Measurements from ENCODE around the gene COPZ1. TPM values are rescaled to one million over a fixed set of nuclear protein-coding genes. Genes with fewer than 3 reads are reported as not detected.

The COPZ1 gene
- total and polyA plus RNA-seq, 9 of the 15 experiments (the other 6 are each of a cell fraction or from before 2014, with no cell fraction given) = 137 to 487 (median 233) TPM

DNA sequence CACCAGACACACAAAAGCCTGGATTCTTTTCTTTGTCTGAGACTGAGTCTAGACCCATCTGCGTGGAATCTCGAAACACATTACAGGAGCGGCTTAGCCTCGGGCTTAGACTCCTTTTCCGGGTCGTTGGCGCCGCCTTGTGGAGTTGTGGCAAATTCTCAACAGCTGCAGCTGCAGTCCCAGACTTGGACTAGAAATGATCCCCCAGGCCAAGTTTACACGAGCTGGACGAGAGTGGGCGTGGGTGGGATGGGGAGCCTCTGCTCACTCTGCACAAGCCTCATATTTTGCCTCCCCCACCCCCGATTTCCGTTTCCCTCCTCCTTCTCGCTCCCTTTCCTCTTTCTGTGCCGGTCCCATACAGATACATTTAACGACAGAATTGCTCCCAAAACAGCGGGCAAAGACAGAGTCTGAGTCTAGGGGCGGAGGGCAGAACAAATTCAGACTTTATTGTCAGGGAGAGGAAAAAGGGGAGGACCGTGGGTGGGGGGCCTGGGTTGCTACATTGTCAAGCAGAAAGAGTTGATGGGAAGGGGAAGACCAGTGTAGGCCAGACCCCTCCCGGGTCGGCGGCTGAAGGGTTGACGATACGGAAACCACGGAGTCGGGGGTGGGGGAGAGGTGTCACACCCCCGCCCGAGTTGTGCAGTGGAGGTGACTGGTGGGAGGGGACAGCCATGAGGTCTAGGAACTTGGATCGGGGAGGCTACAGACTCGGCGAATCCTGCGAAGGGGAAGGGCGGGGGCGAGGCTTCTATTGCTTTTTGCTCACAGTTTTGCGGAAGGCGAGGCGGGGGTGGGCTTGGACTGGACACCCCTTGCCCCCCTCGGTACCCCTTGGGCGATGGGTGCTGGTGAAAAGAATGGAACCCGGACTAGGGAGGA is 44.0 kb downstream of the COPZ1 start (continued):
- TF ChIP-seq ZNF253 (CRISPR knock-in tag; conservative IDR thresholded peaks at IDR 0.05) = no peak
- TF ChIP-seq GATAD2A (IDR thresholded peaks at IDR 0.05) = peak; percentile 18; the same call in 1 of the 2 replicates
- TF ChIP-seq ZNF41 (CRISPR knock-in tag; conservative IDR thresholded peaks at IDR 0.05) = no peak
- peak; percentile 19; the same call in 1 of the 2 replicates for TF ChIP-seq MBD2 (IDR thresholded peaks at IDR 0.05; ENCODE audit: borderline replicate concordance, low read depth)
- peak; percentile 65 for TF ChIP-seq TEAD4 (IDR thresholded peaks at IDR 0.05; ENCODE audit: low read length)
- TF ChIP-seq TEAD4 (CRISPR knock-in tag; IDR thresholded peaks at IDR 0.05; ENCODE audit: borderline replicate concordance) = no peak
- TF ChIP-seq, protein P1, sequence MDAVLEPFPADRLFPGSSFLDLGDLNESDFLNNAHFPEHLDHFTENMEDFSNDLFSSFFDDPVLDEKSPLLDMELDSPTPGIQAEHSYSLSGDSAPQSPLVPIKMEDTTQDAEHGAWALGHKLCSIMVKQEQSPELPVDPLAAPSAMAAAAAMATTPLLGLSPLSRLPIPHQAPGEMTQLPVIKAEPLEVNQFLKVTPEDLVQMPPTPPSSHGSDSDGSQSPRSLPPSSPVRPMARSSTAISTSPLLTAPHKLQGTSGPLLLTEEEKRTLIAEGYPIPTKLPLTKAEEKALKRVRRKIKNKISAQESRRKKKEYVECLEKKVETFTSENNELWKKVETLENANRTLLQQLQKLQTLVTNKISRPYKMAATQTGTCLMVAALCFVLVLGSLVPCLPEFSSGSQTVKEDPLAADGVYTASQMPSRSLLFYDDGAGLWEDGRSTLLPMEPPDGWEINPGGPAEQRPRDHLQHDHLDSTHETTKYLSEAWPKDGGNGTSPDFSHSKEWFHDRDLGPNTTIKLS (IDR thresholded peaks at IDR 0.05; ENCODE audit: borderline replicate concordance, low read depth) = 0 out of 2 replicates have a peak, but pooled peaks have one; percentile 27
- peak; percentile 18; the same call in 1 of the 2 replicates for TF ChIP-seq HCFC1 (IDR thresholded peaks at IDR 0.05; ENCODE audit: low read depth, low read length)
- TF ChIP-seq ZFX (CRISPR knock-in tag; IDR thresholded peaks at IDR 0.05) = peak; percentile 52; the same call in 1 of the 2 replicates
- TF ChIP-seq HES1 (IDR thresholded peaks at IDR 0.05; ENCODE audit: low read depth) = no peak; the same call in 1 of the 2 replicates
- TF ChIP-seq ZNF75A (CRISPR knock-in tag; IDR thresholded peaks at IDR 0.05) = no peak
- peak; percentile 23 for TF ChIP-seq ASH1L (IDR thresholded peaks at IDR 0.05; ENCODE audit: borderline replicate concordance, low read depth, partially characterized antibody)
- TF ChIP-seq ZNF324 (CRISPR knock-in tag; IDR thresholded peaks at IDR 0.05) = no peak
- TF ChIP-seq TOE1 (IDR thresholded peaks at IDR 0.05; ENCODE audit: borderline replicate concordance) = peak; percentile 80
- TF ChIP-seq TOE1 (CRISPR knock-in tag; IDR thresholded peaks at IDR 0.05; ENCODE audit: borderline replicate concordance, low read depth) = no peak
- peak; percentile 54; the same call in 1 of the 2 replicates for TF ChIP-seq ETV5 (CRISPR knock-in tag; IDR thresholded peaks at IDR 0.05; ENCODE audit: low read depth)
- peak; percentile 18; the same call in 1 of the 2 replicates for TF ChIP-seq SPI1 (IDR thresholded peaks at IDR 0.05; ENCODE audit: borderline replicate concordance, low read depth, low read length)
- peak in 1 of 2 experiments; percentile 48; a peak in 2 of 4 replicates for TF ChIP-seq TEAD1 (CRISPR knock-in tag; IDR thresholded peaks at IDR 0.05)
- peak in 1 of 2 experiments; percentile 82; a peak in 2 of 4 replicates for TF ChIP-seq HDAC1 (IDR thresholded peaks at IDR 0.05)
- no peak; the same call in 1 of the 2 replicates for TF ChIP-seq NFE2 (IDR thresholded peaks at IDR 0.05; ENCODE audit: low read depth)
- no peak for TF ChIP-seq ZNF830 (CRISPR knock-in tag; IDR thresholded peaks at IDR 0.05)
- peak; percentile 9; the same call in 1 of the 2 replicates for TF ChIP-seq PHF8 (IDR thresholded peaks at IDR 0.05; ENCODE audit: borderline replicate concordance, low read length)
- no peak for TF ChIP-seq HDAC3 (IDR thresholded peaks at IDR 0.05; ENCODE audit: borderline replicate concordance, partially characterized antibody)
- no peak for TF ChIP-seq ARID2 (IDR thresholded peaks at IDR 0.05)
- no peak for TF ChIP-seq FOXJ2 (tag; IDR thresholded peaks at IDR 0.05)
- no peak for TF ChIP-seq EWSR1 (IDR thresholded peaks at IDR 0.05; ENCODE audit: borderline replicate concordance, low read depth, partially characterized antibody)
- peak; percentile 37; the same call in 1 of the 2 replicates for TF ChIP-seq SP1 (CRISPR knock-in tag; IDR thresholded peaks at IDR 0.05)
